ENCODE measurements around the gene OST4.
A peak's percentile ranks its signal among the peaks of the same experiment; 100 is the strongest.

OST4 gene

GRCh38 chr2:27092696-27093429 is 21.4 kb upstream of the OST4 start:
- no peak for DNase-seq

- DNase-seq = no peak
These were observed 20.6 kb upstream of the OST4 start for GRCh38 chr2:27091746-27092695.

- DNase-seq = no peak
These were observed 17.9 kb upstream of the OST4 start for GRCh38 chr2:27089111-27089954.

- DNase-seq = no peak
These were observed 17.2 kb upstream of the OST4 start for GRCh38 chr2:27088634-27089033.

GRCh38 chr2:27087823-27088410 is 16.5 kb upstream of the OST4 start:
- DNase-seq = no peak

GRCh38 chr2:27086724-27087593 is 15.5 kb upstream of the OST4 start, which contains the start of gene KHK:
Gene KHK, plus strand, starts transcription at chr2:27086772. Its CDS starts 488 bp downstream, at chr2:27087260.
- DNase-seq = peak; percentile 73

GRCh38 chr2:27086090-27086723 is 14.8 kb upstream of the OST4 start:
- peak; percentile 97 for DNase-seq

- peak; percentile 49 for DNase-seq
These were observed 14.2 kb upstream of the OST4 start for GRCh38 chr2:27085673-27086089.

GRCh38 chr2:27085062-27085672 is 13.7 kb upstream of the OST4 start:
- DNase-seq = no peak

- no peak for DNase-seq
These were observed 13.0 kb upstream of the OST4 start for GRCh38 chr2:27084297-27085061.

GRCh38 chr2:27083410-27084296 is 12.2 kb upstream of the OST4 start:
- no peak for DNase-seq

- no peak for DNase-seq
These were observed 11.4 kb upstream of the OST4 start for GRCh38 chr2:27082773-27083409.

- DNase-seq = no peak
These were observed 10.7 kb upstream of the OST4 start for GRCh38 chr2:27081984-27082772.

GRCh38 chr2:27080603-27080936 is 9.1 kb upstream of the OST4 start:
- DNase-seq = no peak

- no peak for DNase-seq
These were observed 8.7 kb upstream of the OST4 start for GRCh38 chr2:27080140-27080469.

- no peak for DNase-seq
These were observed 8.0 kb upstream of the OST4 start for GRCh38 chr2:27079233-27080139.
